Measurements from ENCODE around the gene HNMT.
"Not testable (repeated sequence)": the region's sequence is repeated elsewhere in the genome, so short reads cannot be mapped to it uniquely, and the experiment has no call there.

Gene HNMT

GRCh38 chr2:137966043-137966442 lies 1.8 kb downstream of the HNMT start:
- TF ChIP-seq CTCF (IDR thresholded peaks at IDR 0.05; ENCODE audit: borderline replicate concordance, insufficient read depth, low read depth, low read length) = no peak
- no peak overlapping the region for H3K4me3 ChIP-seq (ENCODE audit: low read depth, low read length)

- TF ChIP-seq CTCF (IDR thresholded peaks at IDR 0.05; ENCODE audit: borderline replicate concordance, insufficient read depth, low read depth, low read length) = no peak
Observed at GRCh38 chr2:137967042-137967441, 2.8 kb downstream of the HNMT start.

GRCh38 chr2:137968477-137969417 lies 4.5 kb downstream of the HNMT start:
- H3K4me3 ChIP-seq (ENCODE audit: low read depth, low read length) = no peak overlapping the region
- TF ChIP-seq CTCF (IDR thresholded peaks at IDR 0.05; ENCODE audit: borderline replicate concordance, insufficient read depth, low read depth, low read length) = no peak

More at GRCh38 chr2:137967042-137967441, 2.8 kb downstream of the HNMT start:
- H3K4me3 ChIP-seq (ENCODE audit: low read depth, low read length) = no peak overlapping the region

GRCh38 chr2:137969418-137969765 lies 5.1 kb downstream of the HNMT start:
- no peak for TF ChIP-seq CTCF (IDR thresholded peaks at IDR 0.05; ENCODE audit: borderline replicate concordance, insufficient read depth, low read depth, low read length)
- H3K4me3 ChIP-seq (ENCODE audit: low read depth, low read length) = no peak overlapping the region

GRCh38 chr2:137969876-137970275 lies 5.6 kb downstream of the HNMT start:
- TF ChIP-seq CTCF (IDR thresholded peaks at IDR 0.05; ENCODE audit: borderline replicate concordance, insufficient read depth, low read depth, low read length) = no peak
- H3K4me3 ChIP-seq (ENCODE audit: low read depth, low read length) = no peak overlapping the region

- not testable (repeated sequence) for H3K4me3 ChIP-seq (ENCODE audit: low read depth, low read length)
Observed at GRCh38 chr2:137971259-137971658, 7.0 kb downstream of the HNMT start.

- no peak overlapping the region for H3K4me3 ChIP-seq (ENCODE audit: low read depth, low read length)
- no peak for TF ChIP-seq CTCF (IDR thresholded peaks at IDR 0.05; ENCODE audit: borderline replicate concordance, insufficient read depth, low read depth, low read length)
Observed at GRCh38 chr2:137973280-137973679, 9.0 kb downstream of the HNMT start.

All from GM12875 (cell line).